SK-N-SH treated with all-trans-retinoic acid at 6 μM for 48 hours (cell line): ENCODE results near the gene TFPT.

Experiments used
- ARNTL ChIP-seq: fragments of 450-650 bp; formaldehyde crosslinking; IDR thresholded peaks from 2 replicates; pipeline ENCODE4 v1.5.0; 2020; ENCODE audit warnings: low read depth, mild to moderate bottlenecking, moderate library complexity, borderline replicate concordance
- CREB5 ChIP-seq: fragments of 250-450 bp; sonication (Bioruptor Pico); IDR thresholded peaks from 2 replicates; pipeline ENCODE4 v1.5.1; 2020; ENCODE audit warnings: low read depth, mild to moderate bottlenecking, moderate library complexity
- CSDC2 ChIP-seq: fragments of 250-450 bp; sonication (Bioruptor Pico); IDR thresholded peaks from 2 replicates; pipeline ENCODE4 v1.5.0; 2020; ENCODE audit warnings: mild to moderate bottlenecking, moderate library complexity
- PATZ1 ChIP-seq: fragments of 250-450 bp; sonication (Bioruptor Pico); IDR thresholded peaks from 2 replicates; pipeline ENCODE4 v1.8.0; 2020; ENCODE audit warnings: mild to moderate bottlenecking, moderate library complexity, borderline replicate concordance
- POU6F1 ChIP-seq: fragments of 250-450 bp; sonication (Bioruptor Pico); IDR thresholded peaks from 2 replicates; pipeline ENCODE4 v1.8.0; 2021; ENCODE audit warnings: low read depth, mild to moderate bottlenecking, moderate library complexity, borderline replicate concordance
- PPARA ChIP-seq: fragments of 250-450 bp; sonication (Bioruptor Pico); IDR thresholded peaks from 2 replicates; pipeline ENCODE4 v1.5.0; 2020; ENCODE audit warnings: mild to moderate bottlenecking, borderline replicate concordance
- RARB ChIP-seq: fragments of 250-450 bp; sonication (Bioruptor Pico); IDR thresholded peaks from 2 replicates; pipeline ENCODE4 v1.8.0; 2021; ENCODE audit warnings: mild to moderate bottlenecking, moderate library complexity
- SNAI2 ChIP-seq: fragments of 250-450 bp; sonication (Bioruptor Pico); IDR thresholded peaks from 2 replicates; pipeline ENCODE4 v1.5.0; 2020; ENCODE audit warnings: mild to moderate bottlenecking, moderate library complexity
- ZFP30 ChIP-seq: fragments of 450-650 bp; formaldehyde crosslinking; IDR thresholded peaks from 2 replicates; pipeline ENCODE4 v1.5.0; 2022; ENCODE audit warnings: mild to moderate bottlenecking, moderate library complexity
- ZNF565 ChIP-seq: fragments of 450-650 bp; formaldehyde crosslinking; conservative IDR thresholded peaks from 2 replicates; pipeline ENCODE4 v1.5.0; 2020; ENCODE audit warnings: low read depth, mild to moderate bottlenecking, moderate library complexity
- ZNF70 ChIP-seq: fragments of 450-650 bp; formaldehyde crosslinking; IDR thresholded peaks from 2 replicates; pipeline ENCODE4 v1.5.0; 2020; ENCODE audit warnings: mild to moderate bottlenecking, moderate library complexity

- no peak for TF ChIP-seq SNAI2 (CRISPR knock-in tag)
- no peak for TF ChIP-seq PPARA
- TF ChIP-seq ZNF565 (CRISPR knock-in tag) = no peak
- no peak for TF ChIP-seq ARNTL (CRISPR knock-in tag)
- no peak for TF ChIP-seq RARB (CRISPR knock-in tag)
- no peak for TF ChIP-seq CSDC2 (CRISPR knock-in tag)
- TF ChIP-seq CREB5 = no peak
- TF ChIP-seq ZNF70 (CRISPR knock-in tag) = no peak
- no peak for TF ChIP-seq POU6F1 (CRISPR knock-in tag)
- TF ChIP-seq PATZ1 (CRISPR knock-in tag) = no peak
- TF ChIP-seq ZFP30 (CRISPR knock-in tag) = no peak
Measured at GRCh38 chr19:54128441-54128725, 12.9 kb upstream of the TFPT start.
